Measurements from ENCODE around the gene PCED1B.
"Not testable (repeated sequence)": the region's sequence is repeated elsewhere in the genome, so short reads cannot be mapped to it uniquely, and the experiment has no call there.

PCED1B gene

GRCh38 chr12:47214001-47214619 is 134.7 kb downstream of the PCED1B start:
- DNase-seq, result no peak

- DNase-seq, result no peak
These were observed 135.3 kb downstream of the PCED1B start for GRCh38 chr12:47214771-47215170.

DNA sequence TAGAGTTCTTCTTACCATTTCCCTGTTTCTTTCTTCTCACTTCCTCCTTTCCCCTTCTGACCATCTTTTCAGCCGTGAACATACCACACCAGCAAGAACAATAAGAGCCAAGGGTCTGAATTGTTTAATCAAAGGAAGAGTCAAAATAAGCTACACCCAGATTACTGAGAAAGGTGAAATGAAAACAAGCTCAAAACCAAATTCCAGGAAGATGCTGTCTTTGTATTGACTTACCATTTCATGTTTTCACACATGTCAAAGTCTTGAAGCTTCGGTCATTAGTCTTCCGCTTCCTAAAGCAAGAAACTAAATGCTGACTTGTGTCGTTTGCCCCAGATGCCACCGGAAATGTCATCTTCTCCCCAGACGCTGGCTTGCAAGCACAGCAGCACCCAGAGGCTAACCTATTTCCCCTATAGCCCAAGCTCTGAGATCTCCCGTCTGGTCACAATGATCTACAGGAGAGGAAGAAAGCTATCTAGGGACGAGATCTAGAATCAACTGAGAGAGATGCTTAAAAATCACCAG is 136.8 kb downstream of the PCED1B start:
- DNase-seq, result no peak

DNA sequence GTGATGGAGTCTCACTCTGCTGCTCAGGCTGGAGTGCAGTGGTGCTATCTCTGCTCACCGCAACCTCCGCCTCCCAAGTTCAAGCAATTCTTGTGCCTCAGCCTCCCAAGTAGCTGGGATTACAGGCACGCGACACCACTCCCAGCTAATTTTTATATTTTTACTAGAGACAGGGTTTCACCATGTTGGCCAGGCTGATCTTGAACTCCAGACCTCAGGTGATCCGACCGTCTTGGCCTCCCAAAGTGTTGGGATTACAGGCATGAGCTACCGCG is 138.1 kb downstream of the PCED1B start:
- DNase-seq, result not testable (repeated sequence)

DNA sequence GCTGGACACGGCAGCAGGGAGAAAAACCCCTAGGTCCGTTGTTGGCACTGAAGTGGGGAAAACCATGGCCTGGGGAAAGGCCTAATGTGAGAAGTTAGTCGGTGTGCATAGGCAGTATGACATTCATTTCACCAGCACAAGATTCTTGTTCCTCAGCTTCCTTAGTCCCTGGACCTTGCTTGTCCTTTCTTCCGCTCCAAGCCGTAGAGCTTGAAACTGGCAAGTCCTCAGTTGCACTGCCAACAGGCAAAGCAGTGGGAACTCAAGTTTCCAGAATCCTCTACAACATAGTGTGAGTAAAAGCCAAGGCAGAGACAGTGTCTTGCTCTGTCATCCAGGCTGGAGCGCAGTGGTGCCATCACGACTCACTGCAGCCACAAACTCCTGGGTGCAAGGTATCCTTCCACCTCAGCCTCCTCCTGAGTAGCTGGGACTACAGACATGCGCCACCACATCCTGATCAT is 138.8 kb downstream of the PCED1B start:
- DNase-seq, result no peak

DNA sequence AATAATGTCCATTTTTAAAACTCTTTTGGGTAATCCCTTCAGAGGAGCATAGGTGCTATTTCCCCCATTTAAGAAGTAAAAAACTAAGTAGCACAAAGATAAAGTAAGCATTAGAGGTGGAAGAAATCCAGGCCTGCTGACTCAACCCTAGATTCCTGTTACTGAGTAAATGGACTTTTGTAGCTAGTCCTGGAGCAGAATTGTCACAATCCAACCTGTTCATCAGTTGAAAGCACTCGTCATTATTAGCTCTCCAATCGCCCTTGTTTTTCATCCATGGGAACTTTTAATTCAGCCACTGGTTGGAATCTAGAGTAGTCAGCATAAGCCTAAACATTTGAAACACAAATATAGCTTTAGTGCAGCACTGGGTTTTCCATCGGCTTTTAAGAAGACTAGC is 139.8 kb downstream of the PCED1B start:
- DNase-seq, result no peak

DNA sequence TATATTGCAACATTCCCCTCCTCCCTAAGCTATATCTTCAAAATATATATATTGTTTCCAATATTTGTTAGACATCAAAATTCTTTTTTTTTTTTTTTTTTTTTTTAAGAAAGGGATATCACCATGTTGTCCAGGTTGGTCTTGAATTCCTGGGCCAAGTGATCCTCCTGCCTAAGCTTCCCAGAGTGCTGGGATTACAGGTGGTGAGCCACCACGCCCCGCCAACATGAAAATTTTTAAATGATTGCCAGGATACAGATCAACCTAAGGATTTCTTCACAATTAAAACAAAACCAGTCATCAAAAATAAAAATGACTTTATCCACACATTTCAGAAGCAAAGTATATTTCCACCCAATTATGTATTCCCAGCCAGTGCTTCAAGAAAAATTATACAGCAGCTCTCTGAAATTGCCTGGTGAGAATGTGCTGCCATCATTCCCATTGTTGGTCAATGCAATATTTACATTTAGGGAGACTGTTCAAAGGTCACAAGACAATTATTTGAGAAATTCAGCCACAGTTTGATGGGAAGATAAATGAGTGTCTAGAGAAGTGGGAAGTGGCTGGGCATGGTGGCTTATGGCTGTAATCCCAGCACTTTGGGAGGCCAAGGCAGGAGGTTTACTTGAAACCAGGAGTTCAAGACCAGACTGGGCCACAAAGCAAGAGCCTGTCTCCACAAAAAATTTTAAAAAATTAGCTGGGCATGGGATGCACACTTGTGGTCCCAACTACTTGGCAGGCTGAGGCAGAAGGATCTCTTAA is 142.0 kb downstream of the PCED1B start:
- DNase-seq, result no peak

- no peak for DNase-seq
These were observed 143.2 kb downstream of the PCED1B start for GRCh38 chr12:47222520-47223030.

GRCh38 chr12:47223031-47223847 is 143.8 kb downstream of the PCED1B start:
- DNase-seq, result no peak

DNA sequence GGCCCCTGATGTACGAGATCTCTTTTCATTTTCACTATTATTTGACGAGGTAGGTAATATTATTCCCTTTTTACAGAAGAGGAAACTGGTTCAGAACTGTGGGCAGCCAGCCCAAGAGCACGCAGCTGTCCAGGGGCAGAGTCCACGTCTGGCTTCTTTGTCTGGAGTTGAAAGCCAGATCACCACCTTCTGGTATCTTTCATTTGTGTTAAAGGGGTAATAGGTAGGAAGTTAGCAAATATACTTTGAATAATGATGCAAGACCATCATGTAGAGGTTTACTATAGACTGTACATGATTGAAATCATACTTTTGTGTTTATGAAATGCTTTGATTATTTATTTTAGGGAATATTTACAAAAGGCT is 144.4 kb downstream of the PCED1B start:
- no peak for DNase-seq

GRCh38 chr12:47224563-47225133 is 145.2 kb downstream of the PCED1B start:
- no peak for DNase-seq

- DNase-seq, result no peak
These were observed 145.9 kb downstream of the PCED1B start for GRCh38 chr12:47225356-47225755.

GRCh38 chr12:47226199-47226598 is 146.8 kb downstream of the PCED1B start:
- DNase-seq, result no peak

DNA sequence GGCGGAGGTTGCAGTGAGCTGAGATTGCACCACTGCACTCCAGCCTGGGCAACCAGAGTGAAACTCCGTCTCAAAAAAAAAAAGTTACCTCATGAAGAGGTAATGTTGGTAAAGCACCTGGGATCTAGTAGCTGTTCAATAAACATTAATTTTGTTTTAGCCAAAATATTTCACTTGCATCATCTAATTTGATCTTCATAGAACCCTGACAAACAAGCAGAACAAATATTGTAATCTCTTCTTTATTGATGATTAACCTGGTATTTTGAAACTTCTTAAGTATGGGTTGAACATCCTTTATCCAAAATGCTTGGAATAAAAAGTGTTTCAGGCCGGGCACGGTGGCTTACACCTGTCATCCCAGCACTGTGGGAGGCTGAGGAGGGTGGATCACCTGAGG is 149.4 kb downstream of the PCED1B start:
- DNase-seq, result no peak

- DNase-seq, result no peak
These were observed 152.0 kb downstream of the PCED1B start for GRCh38 chr12:47231456-47231855.

- no peak for DNase-seq
These were observed 155.2 kb downstream of the PCED1B start for GRCh38 chr12:47234576-47235141.

DNA sequence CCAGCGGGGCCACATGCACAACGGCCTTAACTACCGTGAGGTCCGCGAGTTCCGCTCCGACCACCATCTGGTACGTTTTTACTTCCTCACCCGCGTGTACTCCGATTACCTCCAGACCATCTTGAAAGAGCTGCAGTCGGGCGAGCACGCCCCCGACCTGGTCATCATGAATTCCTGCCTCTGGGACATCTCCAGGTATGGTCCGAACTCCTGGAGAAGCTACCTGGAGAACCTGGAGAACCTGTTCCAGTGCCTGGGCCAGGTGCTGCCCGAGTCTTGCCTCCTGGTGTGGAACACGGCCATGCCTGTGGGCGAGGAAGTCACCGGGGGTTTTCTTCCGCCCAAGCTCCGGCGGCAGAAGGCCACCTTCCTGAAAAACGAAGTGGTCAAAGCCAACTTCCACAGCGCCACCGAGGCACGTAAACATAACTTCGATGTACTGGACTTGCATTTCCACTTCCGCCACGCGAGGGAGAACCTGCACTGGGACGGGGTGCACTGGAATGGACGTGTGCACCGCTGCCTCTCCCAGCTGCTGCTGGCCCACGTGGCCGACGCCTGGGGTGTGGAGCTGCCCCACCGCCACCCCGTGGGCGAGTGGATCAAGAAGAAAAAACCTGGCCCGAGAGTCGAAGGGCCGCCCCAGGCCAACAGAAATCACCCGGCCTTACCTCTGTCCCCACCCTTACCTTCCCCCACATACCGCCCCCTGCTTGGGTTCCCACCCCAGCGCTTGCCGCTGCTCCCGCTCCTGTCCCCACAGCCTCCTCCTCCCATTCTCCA is 156.0 kb downstream of the PCED1B start:
- DNase-seq, result no peak

DNA sequence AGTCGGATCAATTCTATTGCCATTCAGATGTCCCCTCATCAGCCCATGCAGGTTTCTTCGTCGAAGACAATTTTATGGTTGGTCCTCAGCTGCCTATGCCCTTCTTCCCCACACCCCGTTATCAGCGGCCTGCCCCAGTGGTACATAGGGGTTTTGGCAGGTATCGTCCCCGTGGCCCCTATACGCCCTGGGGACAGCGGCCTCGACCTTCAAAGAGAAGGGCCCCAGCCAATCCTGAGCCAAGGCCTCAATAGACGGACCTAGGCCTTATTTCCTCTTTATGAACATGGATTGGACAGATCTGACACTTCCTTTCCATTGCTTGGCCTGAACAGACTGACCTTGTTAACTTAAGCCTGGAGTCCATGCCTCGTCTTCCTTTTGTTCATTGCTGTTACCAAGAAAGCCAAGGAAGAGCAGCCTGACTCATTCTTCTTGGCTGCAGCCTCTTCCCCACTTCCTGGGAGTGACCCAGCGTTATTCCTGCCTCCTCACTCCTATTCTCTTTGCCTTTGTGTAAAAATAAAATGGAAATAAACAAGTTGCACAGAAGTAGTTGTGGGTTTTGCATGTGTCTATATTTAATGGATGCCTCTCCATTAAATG is 156.8 kb downstream of the PCED1B start:
- no peak for DNase-seq

DNA sequence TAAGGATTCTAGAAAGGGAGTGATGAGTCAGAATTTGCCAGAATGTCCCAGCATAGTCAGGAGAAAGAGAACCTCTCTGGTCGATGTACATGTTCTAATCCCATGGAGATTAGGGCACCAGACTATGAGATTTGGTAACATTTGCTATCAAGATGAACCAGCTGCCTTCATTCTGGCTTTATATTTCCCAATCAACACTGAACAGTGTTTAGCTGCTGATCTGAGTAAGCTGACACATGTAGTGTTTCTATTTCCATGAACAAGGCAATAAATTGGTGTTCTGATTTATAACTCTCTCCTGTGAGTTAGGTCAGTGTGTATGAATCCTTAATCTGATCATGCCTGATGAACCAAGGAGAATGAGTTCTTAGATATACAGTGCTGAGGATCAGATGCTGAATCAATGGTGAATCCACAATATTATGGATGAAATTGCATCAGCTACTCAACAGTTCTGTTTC is 158.4 kb downstream of the PCED1B start:
- no peak for DNase-seq

DNA sequence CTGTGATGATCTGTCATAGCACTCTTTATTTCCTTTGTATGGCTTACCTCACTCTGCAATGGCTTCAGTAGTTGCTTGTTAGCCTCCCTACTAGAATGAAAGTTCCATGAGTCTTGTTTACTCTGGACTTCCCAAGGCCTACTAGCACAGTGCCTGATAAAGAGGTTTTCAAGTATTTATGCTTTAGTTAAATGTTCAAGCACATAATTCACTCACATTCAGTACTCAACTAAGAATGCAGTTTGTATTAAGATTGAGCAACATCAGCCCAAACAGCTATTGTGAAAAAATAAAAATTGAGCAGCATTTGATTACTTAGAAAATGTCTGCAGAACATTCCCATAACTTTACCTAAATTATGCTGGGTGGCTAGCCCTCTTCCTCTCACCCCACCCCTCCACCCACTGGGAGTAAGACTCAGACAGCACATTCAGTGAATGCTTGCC is 159.3 kb downstream of the PCED1B start:
- no peak for DNase-seq

GRCh38 chr12:47242426-47242825 is 163.0 kb downstream of the PCED1B start:
- no peak for DNase-seq

All from NCI-H446 treated with DMSO at 0.1 percent for 48 hours (cell line).